GM18505 (cell line): Measurements from ENCODE around the gene PPIE.
"Not testable (repeated sequence)": the region's sequence is repeated elsewhere in the genome, so short reads cannot be mapped to it uniquely, and the experiment has no call there.

ENCODE experiments used
- ATAC-seq: cut with Tn5 transposase; IDR thresholded peaks from one replicate; pipeline ENCODE4 v1.9.1; 2021; ENCODE audit not compliant: unreplicated experiment
- POLR2A ChIP-seq: IDR thresholded peaks from 4 replicates; pipeline ENCODE4 v1.6.1; 2011; ENCODE audit warnings: borderline replicate concordance; ENCODE audit not compliant: insufficient read depth, insufficient read length; ENCODE audit errors: extremely low read depth

The PPIE gene

DNA sequence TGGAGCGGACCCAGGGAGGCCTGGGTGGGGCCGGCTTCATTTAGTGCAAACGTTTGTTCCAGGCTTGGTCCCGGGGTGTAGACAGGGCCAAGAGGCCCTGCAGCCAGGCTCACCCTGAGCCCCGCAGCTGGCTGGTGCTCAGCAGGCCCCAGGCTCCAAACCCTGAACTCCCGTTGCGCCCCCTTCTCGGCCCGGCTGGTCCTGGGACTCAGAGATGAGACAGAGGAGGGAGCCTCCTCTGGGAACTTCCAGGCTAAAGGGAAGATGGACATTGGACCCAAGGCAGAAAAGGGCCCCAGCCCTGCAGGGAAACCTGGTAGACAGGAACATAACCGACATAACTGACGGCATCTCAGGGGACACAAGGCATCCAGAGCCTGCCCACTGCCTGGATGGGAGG is 36.5 kb downstream of the PPIE start:
- ATAC-seq, result not testable (repeated sequence)

DNA sequence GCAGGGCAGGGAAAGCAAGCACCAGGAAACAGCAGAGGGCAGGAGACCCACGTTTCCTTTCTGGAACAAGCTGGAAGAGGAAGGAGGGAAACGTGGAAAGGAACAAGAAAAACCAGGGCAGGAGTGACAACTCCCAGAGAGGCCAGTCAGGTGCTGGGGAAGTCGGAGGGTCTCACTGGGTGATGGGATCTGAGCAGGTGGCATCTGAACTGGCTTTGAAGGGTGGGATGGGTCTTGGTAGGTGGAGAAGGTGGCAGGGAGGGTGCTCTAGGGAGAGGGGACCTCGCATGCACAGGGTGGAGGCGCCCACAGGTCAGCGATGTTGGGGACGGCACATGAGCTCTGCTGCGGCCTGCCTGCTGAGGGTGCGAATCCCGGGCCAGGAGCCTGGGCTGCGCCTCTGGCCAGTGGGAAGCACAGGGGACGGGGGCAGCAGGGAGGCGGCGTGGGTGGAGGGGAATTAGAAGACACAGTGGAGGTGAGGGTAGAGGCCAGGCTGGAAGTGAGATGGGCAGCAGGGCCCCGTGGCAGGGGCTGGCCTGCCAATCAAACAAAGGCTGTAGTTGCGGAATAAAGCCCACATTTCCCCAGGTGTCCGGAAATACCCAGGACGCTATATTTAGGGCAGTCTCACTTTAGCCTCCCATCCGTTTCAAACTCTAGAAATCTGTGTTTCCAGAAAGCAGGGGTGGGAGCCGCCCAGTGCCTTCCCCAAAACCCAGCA is 37.2 kb downstream of the PPIE start:
- not testable (repeated sequence) for ATAC-seq

- no peak for ATAC-seq
- no peak for TF ChIP-seq POLR2A
Measured at GRCh38 chr1:39776400-39776713, 37.7 kb downstream of the PPIE start.

- ATAC-seq, result no peak
- TF ChIP-seq POLR2A, result no peak
Measured at GRCh38 chr1:39776886-39777285, 38.2 kb downstream of the PPIE start.

DNA sequence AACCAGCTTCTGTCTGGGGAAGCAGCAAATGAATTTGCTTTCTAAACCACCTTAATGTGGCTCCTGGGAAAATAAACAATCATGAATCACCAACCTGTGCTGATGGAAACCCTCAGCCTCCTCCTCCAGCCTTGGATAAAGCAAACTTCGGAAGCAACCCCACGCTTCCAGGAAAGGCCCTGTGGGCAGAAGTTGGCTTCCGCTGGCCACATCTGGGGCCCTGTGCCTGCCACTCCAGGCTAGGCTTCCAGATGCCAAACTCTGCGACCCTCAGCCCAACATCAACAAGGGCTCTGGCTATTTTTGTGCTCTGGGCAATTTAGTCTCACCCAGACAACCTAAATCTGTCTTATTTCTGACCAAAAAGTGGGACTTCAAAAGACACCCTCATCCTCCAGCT is 38.6 kb downstream of the PPIE start:
- no peak for TF ChIP-seq POLR2A
- no peak for ATAC-seq

- not testable (repeated sequence) for ATAC-seq
Measured at GRCh38 chr1:39777896-39778295, 39.2 kb downstream of the PPIE start.

DNA sequence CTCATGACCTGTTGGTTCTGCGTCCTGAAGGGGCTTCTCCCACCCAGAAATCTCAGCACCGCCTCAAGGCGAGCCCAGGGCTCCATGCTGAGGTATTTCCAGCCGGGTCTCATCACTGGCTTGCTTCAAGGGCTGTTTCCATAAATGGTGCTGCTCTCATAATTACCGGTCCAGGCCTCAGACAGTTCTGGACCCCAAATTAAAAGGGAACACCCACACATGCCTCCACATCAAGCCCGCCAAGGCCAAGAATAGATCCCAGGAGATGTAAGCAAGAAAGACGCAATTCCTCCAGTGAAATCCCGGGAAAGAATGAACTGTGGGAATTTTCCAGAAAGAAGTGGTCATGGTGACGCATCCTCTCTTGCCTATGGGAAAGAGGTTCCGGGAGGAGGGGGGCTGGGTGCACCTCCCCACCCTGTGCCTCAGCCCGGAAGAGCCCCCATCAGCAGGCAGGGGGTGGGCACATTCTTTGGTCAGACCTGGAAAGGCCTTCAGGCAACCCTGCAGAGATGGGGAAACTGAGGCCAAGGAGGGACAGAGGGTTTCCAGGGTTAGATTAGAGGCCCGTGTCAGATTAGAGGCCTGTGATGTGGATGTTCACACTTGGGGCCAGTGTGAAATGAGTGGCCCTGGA is 39.9 kb downstream of the PPIE start:
- not testable (repeated sequence) for ATAC-seq

GRCh38 chr1:39779137-39779536 is 40.5 kb downstream of the PPIE start:
- ATAC-seq, result no peak
- TF ChIP-seq POLR2A, result no peak

- ATAC-seq, result no peak
- TF ChIP-seq POLR2A, result no peak
Measured at GRCh38 chr1:39779821-39780220, 41.1 kb downstream of the PPIE start.

DNA sequence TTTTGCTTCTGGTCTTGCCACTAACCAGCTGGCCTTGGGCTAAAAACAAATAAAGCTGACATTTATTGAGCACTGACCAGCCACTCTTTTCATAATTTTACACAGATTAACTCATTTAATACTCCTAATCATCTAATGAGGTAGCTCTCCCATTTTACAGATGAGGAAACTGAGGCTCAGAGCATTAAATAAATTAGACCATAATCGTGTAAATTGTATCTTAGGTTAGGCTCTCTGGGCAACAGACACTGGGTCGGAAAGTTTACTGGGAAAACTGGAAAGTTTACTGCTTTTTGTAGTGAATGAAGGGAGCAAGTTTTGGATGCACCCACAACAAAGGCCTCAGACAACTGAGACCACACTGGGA is 42.6 kb downstream of the PPIE start:
- no peak for ATAC-seq

GRCh38 chr1:39782103-39782502 is 43.4 kb downstream of the PPIE start:
- no peak for TF ChIP-seq POLR2A
- ATAC-seq, result no peak

More for the DNA sequence above, 42.6 kb downstream of the PPIE start:
- no peak for TF ChIP-seq POLR2A

GRCh38 chr1:39782685-39783084 is 44.0 kb downstream of the PPIE start:
- ATAC-seq, result not testable (repeated sequence)

GRCh38 chr1:39786303-39787107 is 47.8 kb downstream of the PPIE start:
- not testable (repeated sequence) for ATAC-seq

- ATAC-seq, result not testable (repeated sequence)
Measured at GRCh38 chr1:39787108-39787375, 48.4 kb downstream of the PPIE start.

DNA sequence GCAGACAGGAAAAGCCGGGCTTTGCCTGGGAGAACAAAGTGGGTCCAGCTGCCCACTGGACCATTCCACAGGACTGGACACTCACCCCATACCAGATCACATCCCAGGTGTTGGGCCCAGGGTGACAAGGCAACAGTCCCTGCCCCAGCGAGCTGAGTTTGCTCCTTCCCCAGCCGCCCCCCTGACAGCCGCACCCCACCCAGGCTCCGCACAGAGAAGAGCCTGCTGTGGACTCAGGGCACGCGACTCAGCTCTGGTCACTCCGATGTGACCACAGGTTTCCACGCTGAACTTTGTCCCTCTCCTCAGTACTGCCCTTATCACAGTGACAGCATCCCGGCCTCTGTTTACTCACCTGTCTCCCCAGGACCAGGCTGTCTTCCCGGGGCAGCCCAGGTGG is 48.8 kb downstream of the PPIE start:
- TF ChIP-seq POLR2A, result no peak
- no peak for ATAC-seq

- ATAC-seq, result not testable (repeated sequence)
Measured at GRCh38 chr1:39787964-39788363, 49.3 kb downstream of the PPIE start.
